ENCODE data around the gene LARGE1.

GRCh38 chr22:33903012-33903411 is 17.3 kb downstream of the LARGE1 start:
- no peak for TF ChIP-seq EZH2 (IDR thresholded peaks at IDR 0.05; ENCODE audit: low read length, missing control alignments)
- no peak for TF ChIP-seq CTCF (conservative IDR thresholded peaks at IDR 0.05 in 1 of 2, IDR thresholded peaks at IDR 0.05 in 1 of 2; ENCODE audit: low read depth in 1 of 2, low read length in 2 of 2)

All from fibroblast of lung (primary cell).